HG02571 (cell line): ENCODE data around the gene FBN1.

Source experiments
- ATAC-seq: cut with Tn5 transposase; IDR thresholded peaks from one replicate; pipeline ENCODE4 v1.9.1; 2021; ENCODE audit warnings: mild to moderate bottlenecking, moderate library complexity; ENCODE audit not compliant: unreplicated experiment

FBN1 gene

GRCh38 chr15:48381861-48382260, 263.6 kb downstream of the FBN1 start:
- ATAC-seq: no peak

DNA sequence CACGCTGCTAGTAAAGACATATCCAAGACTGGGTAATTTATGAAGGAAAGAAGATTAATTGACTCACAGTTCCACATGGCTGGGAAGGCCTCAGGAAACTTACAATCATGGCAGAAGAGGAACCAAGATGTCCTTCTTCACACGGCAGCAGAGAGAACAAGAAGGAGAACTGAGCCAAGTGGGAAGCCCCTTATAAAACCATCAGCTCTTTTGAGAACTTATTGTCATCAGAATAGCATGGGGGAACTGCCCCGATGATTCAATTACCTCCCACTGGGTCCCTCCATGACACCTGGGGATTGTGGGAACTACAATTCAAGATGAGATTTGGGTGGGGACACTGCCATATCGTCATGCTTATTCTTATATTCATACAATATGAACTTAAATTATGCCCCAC, 265.3 kb downstream of the FBN1 start:
- no peak for ATAC-seq

DNA sequence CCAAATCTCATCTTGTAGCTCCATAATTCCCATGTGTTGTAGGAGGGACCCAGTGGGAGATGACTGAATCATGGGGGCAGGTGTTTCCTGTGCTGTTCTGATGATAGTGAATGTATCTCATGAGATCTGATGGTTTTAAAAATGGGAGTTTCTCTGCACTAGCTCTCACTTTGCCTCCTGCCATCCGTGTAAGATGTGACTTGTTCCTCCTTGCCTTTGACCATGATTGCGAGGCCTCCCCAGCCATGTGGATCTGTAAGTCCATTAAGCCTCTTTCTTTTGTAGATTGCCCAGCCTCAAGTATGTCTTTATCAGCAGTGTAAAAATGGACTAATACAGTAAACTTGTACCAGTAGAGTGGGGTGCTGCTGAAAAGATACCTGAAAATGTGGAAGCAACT, 269.7 kb downstream of the FBN1 start:
- no peak for ATAC-seq

- ATAC-seq: no peak
Observed at GRCh38 chr15:48374472-48374871, 271.0 kb downstream of the FBN1 start.

GRCh38 chr15:48373821-48374451, 271.6 kb downstream of the FBN1 start:
- no peak for ATAC-seq

DNA sequence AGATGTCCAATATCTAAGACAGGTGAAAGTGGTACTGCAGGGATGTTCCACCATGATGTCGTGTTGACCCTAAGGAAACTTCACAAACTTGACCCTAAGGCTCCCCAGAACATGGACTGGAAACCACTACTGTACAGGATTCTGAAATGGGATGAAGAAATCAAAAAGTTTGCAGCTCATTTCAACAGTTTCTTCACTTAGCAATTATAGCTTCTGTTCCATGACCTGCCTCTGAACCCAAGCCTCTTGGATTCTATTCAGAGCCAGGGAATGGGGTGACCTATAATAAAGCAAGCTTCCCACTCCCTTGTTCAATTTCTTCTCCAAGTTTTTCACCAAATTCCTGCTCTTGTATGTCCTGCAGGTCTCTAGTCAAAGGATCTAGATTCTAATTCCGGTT, 273.5 kb downstream of the FBN1 start:
- no peak for ATAC-seq

- ATAC-seq: no peak
Observed at GRCh38 chr15:48371550-48371949, 274.0 kb downstream of the FBN1 start.

GRCh38 chr15:48370460-48370859, 275.0 kb downstream of the FBN1 start:
- no peak for ATAC-seq

- ATAC-seq: no peak
Observed at GRCh38 chr15:48367483-48367882, 278.0 kb downstream of the FBN1 start.

GRCh38 chr15:48366584-48367312, 278.8 kb downstream of the FBN1 start:
- no peak for ATAC-seq

GRCh38 chr15:48365575-48365974, 279.9 kb downstream of the FBN1 start:
- ATAC-seq: no peak

DNA sequence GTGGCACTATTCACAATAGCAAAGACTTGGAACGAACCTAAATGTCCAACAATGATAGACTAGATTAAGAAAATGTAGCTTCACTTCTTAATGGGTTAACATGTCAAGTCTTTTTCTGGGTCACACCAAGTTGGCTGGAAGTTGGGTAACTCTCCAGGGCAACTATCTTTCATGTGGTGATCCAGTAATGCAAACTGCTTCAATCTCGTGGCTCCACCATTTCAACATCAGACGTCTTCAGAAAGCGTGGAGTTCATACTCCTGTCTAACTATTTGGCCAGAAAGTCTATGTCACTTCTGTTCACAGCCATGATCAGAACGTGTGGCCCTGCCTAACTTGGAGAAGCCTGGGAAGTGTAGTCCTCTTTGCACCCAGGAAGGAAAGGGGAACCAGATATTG, 282.0 kb downstream of the FBN1 start:
- no peak for ATAC-seq

DNA sequence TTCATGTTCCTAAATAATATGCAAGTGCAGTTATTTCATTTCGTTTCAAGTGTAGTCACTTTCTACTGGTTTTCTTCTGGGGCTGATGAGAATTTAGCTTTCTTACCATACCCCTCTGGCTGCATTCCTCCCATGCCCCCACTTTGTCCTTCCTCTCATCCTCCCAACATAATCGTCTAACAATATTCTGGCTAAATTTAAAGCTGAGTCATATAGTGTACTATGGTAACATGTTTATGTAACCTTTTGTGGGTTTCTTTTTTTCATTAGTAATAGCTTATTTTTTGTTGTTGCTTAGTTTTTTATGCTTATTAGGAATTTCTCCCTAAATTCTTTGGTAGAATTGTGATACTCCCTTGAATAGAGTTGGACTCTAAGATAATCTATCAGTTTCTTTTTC, 283.8 kb downstream of the FBN1 start:
- no peak for ATAC-seq

GRCh38 chr15:48360841-48361240, 284.7 kb downstream of the FBN1 start:
- ATAC-seq: no peak
